ENCODE data around the gene PEX16. TPM values are rescaled to one million over a fixed set of nuclear protein-coding genes. Genes with fewer than 3 reads are reported as not detected.

Gene PEX16
- total RNA-seq, 1 experiment from 2014 or later: 35.8 TPM

DNA sequence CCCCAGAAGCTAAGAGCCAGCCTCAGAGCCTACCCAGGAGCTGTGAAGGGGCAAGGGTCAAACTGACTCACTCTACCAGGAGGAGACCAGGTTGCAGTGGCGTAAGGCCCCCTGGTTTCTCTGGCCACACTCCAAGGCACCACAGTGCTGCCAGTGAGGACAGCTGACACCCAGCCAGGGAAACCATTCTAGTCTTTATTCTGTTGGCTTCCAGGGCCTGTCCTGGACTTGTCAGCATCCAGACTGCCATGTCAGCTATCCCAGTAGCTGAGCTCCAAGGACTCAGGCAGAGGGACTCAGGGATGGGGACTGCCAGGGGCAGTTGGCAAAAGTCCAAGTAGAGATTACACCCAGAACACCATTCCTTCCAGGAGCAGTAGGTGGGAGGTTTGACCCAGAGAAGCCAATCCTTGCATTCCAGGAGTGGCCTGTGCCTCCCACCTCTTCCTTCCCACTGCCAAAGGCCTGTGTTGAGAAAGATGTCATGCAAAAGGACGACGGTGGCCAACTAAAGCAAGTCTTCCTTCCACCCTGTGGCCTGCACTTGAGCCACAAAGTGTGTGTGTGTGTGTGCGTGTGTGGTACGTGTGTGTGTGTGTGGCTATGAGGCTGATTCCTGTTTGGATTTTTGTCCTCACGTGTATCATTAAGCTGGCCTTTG, 35.8 kb downstream of the PEX16 start:
- H2AFZ ChIP-seq: no peak overlapping the region
- ChIA-PET CTCF (interaction anchor here (0.7 kb wide), 1 partner anchor 45 kb away, joined by 3 read pairs; no protein-coding TSS in a partner anchor), POLR2A (ENCODE audit: unreplicated experiment) (no interaction called here)
- H3K27ac ChIP-seq: no peak overlapping the region
- no peak for TF ChIP-seq EZH2 (IDR thresholded peaks at IDR 0.05; ENCODE audit: low read depth)
- TF ChIP-seq, protein P1, sequence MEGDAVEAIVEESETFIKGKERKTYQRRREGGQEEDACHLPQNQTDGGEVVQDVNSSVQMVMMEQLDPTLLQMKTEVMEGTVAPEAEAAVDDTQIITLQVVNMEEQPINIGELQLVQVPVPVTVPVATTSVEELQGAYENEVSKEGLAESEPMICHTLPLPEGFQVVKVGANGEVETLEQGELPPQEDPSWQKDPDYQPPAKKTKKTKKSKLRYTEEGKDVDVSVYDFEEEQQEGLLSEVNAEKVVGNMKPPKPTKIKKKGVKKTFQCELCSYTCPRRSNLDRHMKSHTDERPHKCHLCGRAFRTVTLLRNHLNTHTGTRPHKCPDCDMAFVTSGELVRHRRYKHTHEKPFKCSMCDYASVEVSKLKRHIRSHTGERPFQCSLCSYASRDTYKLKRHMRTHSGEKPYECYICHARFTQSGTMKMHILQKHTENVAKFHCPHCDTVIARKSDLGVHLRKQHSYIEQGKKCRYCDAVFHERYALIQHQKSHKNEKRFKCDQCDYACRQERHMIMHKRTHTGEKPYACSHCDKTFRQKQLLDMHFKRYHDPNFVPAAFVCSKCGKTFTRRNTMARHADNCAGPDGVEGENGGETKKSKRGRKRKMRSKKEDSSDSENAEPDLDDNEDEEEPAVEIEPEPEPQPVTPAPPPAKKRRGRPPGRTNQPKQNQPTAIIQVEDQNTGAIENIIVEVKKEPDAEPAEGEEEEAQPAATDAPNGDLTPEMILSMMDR (conservative IDR thresholded peaks at IDR 0.05): no peak
- BruUV-seq (replicated peaks): no TSS peak
- DNase-seq: no peak
- no peaks in the 10 kb centered on the region for H3K79me2 ChIP-seq (ENCODE audit: low read depth)
- no peak overlapping the region for H3K4me3 ChIP-seq
- H4K20me1 ChIP-seq (ENCODE audit: insufficient read depth): peaks cover 19% of the 10 kb centered on the region; the same call in 1 of the 2 replicates
- H3K4me1 ChIP-seq (replicated peaks; ENCODE audit: insufficient read depth): peaks cover 10% of the 10 kb centered on the region; the same call in 1 of the 2 replicates
- H3F3A ChIP-seq (ENCODE audit: insufficient read depth, low read depth): no peaks in the 10 kb centered on the region
- no peaks in the 10 kb centered on the region for H3K9me3 ChIP-seq (ENCODE audit: insufficient read depth, low read depth)
- no peak overlapping the region for H3K4me2 ChIP-seq
- no peaks in the 10 kb centered on the region; the same call in 1 of the 2 replicates for H3K27me3 ChIP-seq (ENCODE audit: insufficient read depth, low read depth)
- no peaks in the 10 kb centered on the region for H3K36me3 ChIP-seq (ENCODE audit: low read depth)
- no peaks in the 10 kb centered on the region for H3K9me2 ChIP-seq (ENCODE audit: insufficient read depth)
- intact Hi-C loops (cut with micrococcal nuclease; ENCODE audit: unreplicated experiment): no loop called here

DNA sequence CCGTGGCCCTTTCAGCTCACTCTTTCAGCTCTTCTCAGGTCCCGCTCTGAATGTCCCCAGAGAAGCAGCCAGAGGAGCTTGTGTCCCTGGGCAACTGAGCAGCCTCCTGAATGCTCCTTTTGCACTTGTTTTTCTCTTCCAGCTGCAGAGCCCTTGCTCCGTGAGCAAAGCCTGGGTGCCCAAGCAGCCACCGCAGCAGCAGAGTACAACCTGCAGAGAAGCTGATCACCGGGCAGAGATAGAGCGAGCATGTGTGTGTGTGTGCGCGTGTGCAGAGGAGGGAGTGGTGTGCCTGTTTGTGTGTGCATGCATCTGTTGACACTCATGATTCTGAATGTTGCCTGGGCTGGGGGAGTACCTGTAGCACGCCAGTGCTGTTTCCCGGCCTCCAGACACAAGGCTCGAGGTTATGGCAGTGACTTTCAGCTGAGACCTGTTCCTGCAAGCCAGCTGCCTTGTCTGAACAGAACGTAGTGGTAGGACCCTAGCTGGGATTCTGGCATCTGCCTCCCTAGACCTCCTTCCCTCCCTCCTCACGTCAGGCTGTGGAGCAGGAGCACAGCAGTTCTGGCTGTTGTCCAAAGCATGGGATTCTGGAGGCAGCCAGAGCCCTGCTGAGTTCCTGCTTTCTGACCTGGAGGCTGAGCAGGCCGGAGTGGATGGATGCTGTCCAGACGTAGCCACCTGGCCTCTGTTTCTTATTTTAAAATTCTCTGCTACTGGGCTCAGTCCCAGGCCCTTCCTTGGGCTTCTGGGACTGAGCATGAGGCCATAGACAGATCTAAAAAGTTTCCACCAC, 36.7 kb downstream of the PEX16 start:
- intact Hi-C loops (cut with micrococcal nuclease; ENCODE audit: unreplicated experiment): no loop called here
- no peaks in the 10 kb centered on the region for H3K79me2 ChIP-seq (ENCODE audit: low read depth)
- TF ChIP-seq, protein P1 (conservative IDR thresholded peaks at IDR 0.05): no peak
- no peak for TF ChIP-seq EZH2 (IDR thresholded peaks at IDR 0.05; ENCODE audit: low read depth)
- H3K27me3 ChIP-seq (ENCODE audit: insufficient read depth, low read depth): no peaks in the 10 kb centered on the region; the same call in 1 of the 2 replicates
- BruUV-seq (replicated peaks): no TSS peak
- no peak overlapping the region for H3K4me3 ChIP-seq
- no peak for DNase-seq
- H3K36me3 ChIP-seq (ENCODE audit: low read depth): no peaks in the 10 kb centered on the region
- peaks cover 15% of the 10 kb centered on the region; the same call in 1 of the 2 replicates for H4K20me1 ChIP-seq (ENCODE audit: insufficient read depth)
- H3K4me2 ChIP-seq: no peak overlapping the region
- no peak overlapping the region for H3K27ac ChIP-seq
- H2AFZ ChIP-seq: no peak overlapping the region
- CTCF ChIA-PET: no interaction called here
- peaks cover 10% of the 10 kb centered on the region; the same call in 1 of the 2 replicates for H3K4me1 ChIP-seq (replicated peaks; ENCODE audit: insufficient read depth)
- POLR2A ChIA-PET (ENCODE audit: unreplicated experiment): no interaction called here
- no peaks in the 10 kb centered on the region for H3K9me2 ChIP-seq (ENCODE audit: insufficient read depth)
- no peaks in the 10 kb centered on the region for H3F3A ChIP-seq (ENCODE audit: insufficient read depth, low read depth)
- no peaks in the 10 kb centered on the region for H3K9me3 ChIP-seq (ENCODE audit: insufficient read depth, low read depth)

DNA sequence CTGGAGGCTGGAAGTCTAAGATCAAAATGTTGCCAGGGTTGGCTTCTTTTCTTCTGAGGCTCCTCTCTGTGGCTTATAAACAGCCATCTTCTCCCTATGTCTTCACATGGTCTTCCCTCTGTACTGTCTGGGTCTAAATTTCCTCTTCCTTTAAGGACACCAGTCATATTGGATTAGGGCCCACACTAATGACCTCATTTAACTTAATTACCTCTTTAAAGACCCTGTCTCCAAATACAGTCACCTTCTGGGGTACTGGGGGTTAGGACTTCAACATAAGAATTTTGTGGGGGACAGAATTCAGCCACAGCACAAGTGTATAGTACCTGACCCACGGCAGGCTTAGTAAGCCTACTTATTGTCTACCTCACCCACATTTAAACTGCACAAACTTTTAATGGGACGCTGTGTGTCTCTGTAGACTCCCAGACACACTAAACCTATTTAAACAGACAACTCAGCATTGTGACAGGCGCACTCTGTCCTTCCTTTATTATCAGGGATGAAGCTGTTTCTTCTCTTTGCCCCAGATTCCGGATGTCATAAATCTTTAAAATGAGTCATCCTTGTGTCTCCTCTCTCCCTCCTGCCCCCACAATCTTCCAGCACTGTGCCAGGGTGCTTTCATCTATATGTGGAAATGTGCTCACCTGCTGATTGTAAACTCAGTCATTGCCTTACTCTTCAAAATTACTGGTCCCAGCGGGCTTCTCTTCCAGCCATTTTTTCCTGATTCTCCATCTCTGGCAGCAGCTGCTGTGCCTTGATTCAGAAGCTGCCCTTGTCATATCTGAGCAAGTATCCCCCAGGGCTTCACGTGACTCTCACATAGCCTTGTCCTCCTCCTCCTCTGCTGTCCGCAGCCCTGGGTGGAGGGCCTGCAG, 37.6 kb downstream of the PEX16 start:
- H2AFZ ChIP-seq: no peak overlapping the region

More for the DNA sequence above, 37.6 kb downstream of the PEX16 start:
- H3K4me2 ChIP-seq: no peak overlapping the region
- intact Hi-C loops (cut with micrococcal nuclease; ENCODE audit: unreplicated experiment): no loop called here
- peaks cover 10% of the 10 kb centered on the region; the same call in 1 of the 2 replicates for H3K4me1 ChIP-seq (replicated peaks; ENCODE audit: insufficient read depth)
- ChIA-PET POLR2A (ENCODE audit: unreplicated experiment) (no interaction called here), CTCF (no interaction called here)
- no peaks in the 10 kb centered on the region for H3K9me2 ChIP-seq (ENCODE audit: insufficient read depth)
- BruUV-seq (replicated peaks): no TSS peak
- no peak overlapping the region for H3K4me3 ChIP-seq
- H3K27ac ChIP-seq: no peak overlapping the region
- no peak for TF ChIP-seq EZH2 (IDR thresholded peaks at IDR 0.05; ENCODE audit: low read depth)
- TF ChIP-seq, protein P1 (conservative IDR thresholded peaks at IDR 0.05): no peak
- H3K9me3 ChIP-seq (ENCODE audit: insufficient read depth, low read depth): no peaks in the 10 kb centered on the region
- peaks cover 13% of the 10 kb centered on the region; the same call in 1 of the 2 replicates for H4K20me1 ChIP-seq (ENCODE audit: insufficient read depth)
- no peaks in the 10 kb centered on the region for H3F3A ChIP-seq (ENCODE audit: insufficient read depth, low read depth)
- H3K79me2 ChIP-seq (ENCODE audit: low read depth): no peaks in the 10 kb centered on the region
- no peaks in the 10 kb centered on the region for H3K36me3 ChIP-seq (ENCODE audit: low read depth)
- no peak for DNase-seq
- H3K27me3 ChIP-seq (ENCODE audit: insufficient read depth, low read depth): no peaks in the 10 kb centered on the region

Data from PC-9 (cell line).